ENCODE data around the gene SYTL3.

Gene SYTL3

DNA sequence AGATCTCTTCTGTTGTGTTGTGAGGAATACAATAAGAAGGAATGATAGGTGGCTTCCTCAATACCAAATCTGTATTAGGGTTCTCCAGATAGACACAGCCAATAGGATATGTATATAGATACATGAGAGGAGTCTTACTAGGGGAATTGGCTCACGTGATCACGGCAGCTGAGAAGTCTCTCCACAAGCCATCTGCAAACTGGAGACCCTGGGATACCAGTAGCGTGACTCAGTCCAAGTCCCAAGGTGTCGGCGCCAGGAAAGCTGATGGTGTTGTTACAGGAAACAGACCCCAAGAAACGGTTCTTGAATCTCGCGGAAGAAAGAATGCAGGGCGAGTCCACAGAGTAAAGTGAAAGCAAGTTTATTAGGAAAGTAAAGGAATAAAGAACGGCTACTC is 61.4 kb downstream of the SYTL3 start:
- TF ChIP-seq, protein P1, sequence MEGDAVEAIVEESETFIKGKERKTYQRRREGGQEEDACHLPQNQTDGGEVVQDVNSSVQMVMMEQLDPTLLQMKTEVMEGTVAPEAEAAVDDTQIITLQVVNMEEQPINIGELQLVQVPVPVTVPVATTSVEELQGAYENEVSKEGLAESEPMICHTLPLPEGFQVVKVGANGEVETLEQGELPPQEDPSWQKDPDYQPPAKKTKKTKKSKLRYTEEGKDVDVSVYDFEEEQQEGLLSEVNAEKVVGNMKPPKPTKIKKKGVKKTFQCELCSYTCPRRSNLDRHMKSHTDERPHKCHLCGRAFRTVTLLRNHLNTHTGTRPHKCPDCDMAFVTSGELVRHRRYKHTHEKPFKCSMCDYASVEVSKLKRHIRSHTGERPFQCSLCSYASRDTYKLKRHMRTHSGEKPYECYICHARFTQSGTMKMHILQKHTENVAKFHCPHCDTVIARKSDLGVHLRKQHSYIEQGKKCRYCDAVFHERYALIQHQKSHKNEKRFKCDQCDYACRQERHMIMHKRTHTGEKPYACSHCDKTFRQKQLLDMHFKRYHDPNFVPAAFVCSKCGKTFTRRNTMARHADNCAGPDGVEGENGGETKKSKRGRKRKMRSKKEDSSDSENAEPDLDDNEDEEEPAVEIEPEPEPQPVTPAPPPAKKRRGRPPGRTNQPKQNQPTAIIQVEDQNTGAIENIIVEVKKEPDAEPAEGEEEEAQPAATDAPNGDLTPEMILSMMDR (IDR thresholded peaks at IDR 0.05), result no peak

DNA sequence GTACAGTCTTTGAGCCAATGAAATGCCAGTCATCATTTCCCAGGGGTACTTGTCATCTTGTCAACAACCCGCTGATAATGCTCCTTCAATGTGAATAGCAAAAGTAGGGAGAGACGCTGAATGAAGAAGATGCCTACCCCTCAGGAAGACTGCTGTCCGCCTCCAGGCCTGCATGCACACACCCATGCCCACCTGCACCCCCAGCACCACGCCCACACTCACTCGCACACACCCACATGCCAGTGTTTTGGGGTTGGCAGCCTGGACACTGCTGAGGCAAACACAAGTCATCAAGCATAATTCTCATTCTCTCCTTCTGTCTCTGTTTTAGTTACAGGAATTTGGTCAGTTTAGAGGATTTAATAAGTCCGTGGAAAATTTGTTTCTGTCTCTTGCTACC is 63.6 kb downstream of the SYTL3 start:
- TF ChIP-seq, protein P1 (IDR thresholded peaks at IDR 0.05), result no peak

DNA sequence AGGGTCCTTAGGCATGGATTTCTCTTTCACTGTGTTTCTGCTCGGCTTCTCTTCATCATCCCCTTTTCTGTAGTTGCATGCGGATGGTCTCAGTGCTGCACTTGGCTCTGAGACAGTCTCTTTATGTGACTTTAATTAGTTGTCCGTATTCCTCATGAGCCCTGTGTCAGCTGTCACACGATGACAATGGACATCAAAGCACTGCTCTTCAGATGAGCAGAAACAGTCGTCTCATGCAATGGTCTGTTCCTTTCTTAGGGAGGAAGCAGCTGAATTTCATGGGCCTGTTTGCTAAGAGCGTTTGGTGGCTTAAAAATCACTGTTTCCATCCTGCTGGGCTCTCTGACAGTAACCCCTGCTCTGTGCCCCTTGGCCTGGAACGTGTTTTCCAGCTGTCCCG is 64.9 kb downstream of the SYTL3 start:
- TF ChIP-seq, protein P1 (IDR thresholded peaks at IDR 0.05), result no peak

DNA sequence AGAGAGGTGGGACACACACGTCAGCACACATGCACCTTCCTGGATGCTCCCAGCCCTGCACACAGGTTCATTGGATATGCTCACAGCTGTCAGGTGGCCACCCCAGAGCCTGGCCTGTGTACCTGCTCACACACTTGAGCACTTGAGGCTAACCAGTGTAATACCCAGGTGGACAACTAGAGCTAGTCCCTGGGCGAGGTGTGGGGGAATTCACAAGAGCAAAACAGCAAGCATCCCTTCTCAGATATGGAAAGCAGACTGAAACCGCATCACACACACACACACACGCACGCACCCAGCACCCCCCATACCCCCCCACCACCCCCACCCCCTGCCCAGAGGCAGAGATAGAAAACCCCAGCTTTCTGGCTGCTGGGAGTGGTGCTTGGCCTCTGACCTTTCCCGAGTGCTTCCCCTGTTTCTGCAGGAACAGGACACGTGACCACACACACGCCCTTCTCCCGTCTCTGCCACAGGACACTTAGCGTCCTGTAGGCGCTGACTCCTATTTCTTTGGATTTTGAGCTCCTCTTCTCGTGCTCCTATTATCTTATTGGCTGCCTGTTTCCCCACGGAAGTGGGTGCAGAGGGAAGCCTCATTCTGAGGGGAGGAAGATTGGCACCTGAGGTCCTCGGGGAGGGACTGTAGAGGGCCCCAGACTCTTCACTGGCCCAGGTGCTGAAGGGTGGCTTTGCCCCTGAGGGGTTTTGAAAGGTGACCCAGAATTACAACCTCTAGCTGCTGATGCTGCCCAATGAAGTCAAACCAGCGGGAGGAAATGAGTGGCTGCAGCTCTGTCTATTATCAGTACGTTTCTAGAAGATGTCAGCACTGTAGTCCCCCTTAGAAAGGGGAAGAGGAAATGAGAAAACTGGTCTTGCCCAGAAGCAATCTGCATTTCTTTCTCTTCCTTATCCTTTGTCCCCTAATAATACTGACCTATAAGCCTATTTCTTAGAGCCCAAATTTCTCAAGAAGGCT is 65.8 kb downstream of the SYTL3 start:
- TF ChIP-seq, protein P1 (IDR thresholded peaks at IDR 0.05), result no peak

DNA sequence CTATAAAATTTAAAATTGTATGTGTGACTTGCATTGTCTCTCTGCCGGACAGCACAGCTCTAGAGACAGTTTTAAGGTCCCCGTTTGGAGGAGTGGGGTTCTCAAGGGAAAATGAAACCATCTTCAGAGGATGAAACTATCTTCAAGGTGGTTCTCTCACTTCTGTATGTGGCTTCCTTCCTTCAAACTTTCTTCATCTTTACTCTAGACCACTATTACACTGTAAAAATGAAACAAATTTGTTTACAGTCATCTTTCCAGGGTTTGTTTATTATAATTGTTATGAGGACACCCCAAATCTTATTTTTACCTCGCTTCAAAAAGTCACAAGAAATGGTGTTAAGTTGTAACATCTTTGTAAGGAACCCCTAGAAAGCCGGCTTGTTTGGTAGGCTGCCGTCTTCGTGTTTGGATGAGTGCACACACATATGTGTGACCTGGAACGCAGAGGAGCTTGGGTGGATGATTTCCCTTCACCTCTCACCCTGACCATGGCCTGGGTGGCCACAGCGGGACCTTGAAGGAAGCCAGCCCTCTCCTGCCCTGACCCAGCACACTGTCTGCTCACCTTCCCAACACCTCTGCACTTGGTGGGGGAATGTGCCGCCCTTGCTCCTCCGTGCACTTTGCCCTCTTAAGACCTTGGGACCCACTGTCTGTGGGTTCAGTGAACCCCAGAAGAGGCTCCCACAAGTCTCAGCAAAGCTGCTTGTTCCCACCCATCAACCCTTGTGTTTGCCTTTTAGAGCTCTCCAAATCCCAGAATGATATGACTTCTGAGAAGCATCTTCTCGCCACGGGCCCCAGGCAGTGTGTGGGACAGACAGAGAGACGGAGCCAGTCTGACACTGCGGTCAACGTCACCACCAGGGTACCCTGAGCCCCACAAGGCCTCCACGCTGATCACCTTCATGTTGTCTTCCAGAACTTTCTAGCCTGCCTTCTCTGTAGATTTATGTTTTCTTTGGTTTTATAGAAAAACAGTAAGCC is 67.8 kb downstream of the SYTL3 start:
- TF ChIP-seq, protein P1 (IDR thresholded peaks at IDR 0.05), result no peak

DNA sequence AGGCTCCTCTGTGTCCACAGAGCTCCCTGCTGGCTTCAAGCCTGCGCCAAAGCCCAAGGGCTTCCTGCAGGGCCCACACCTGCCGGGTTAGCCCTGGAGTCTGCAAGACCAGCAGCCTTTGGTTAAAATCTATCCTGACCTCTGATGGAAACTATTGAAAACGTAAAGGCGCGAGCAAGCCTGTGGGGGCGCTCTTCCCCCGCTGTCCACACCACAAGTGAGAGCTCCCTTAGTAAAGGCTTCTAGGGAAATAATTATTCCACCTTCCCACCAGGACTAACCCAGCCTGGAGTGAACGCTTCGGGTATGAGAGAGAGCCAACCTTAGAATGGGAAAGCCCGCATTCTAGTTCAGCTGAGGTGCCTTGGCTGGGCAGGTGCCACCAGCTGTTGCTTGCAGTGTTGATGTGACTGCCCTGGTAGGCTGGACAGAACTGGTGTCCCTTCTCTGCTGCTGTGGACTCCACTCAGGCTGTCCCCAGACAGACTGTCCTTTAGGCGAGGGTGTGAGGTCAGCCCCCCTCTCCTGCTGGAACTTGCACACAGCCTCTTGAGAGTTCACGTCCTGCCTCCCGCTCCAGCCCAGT is 68.7 kb downstream of the SYTL3 start:
- TF ChIP-seq, protein P1 (IDR thresholded peaks at IDR 0.05), result peak; percentile 48

DNA sequence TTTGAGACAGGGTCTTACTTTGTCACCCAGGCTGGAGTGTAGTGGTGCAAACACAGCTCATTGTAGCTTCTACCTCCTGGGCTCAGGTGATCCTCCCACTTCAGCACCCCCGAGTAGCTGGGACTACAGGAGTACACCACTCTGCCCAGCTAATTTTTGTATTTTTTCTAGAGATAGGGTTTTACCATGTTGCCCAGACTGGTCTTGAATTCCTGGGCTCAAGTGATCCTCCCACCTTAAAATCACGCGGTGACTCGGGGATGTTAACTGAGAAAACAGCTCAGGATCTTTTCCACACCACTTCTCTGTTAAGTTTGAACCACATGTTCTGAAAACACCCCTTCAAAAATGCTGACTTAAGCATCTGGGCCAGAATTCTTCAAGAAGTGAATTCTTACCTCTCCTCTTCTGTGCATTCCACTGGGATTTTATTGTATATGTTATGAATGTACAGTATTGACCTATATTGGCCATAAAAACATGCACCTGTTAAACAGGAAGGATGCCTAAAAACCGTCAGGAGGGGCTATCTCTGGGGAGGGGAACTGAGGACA is 72.4 kb downstream of the SYTL3 start:
- TF ChIP-seq, protein P1 (IDR thresholded peaks at IDR 0.05), result no peak
